Tibial nerve (tissue), 4 donors: ENCODE data around the gene ZFP1.

Source experiments
- EP300 ChIP-seq, 2 donors: sonication (generic); formaldehyde crosslinking; IDR thresholded peaks; one replicate each; pipeline ENCODE4 v1.6.1; 2017; ENCODE audit warnings: antibody characterized with exemption in 2 of 2, mild to moderate bottlenecking in 1 of 2
- POLR2A ChIP-seq, 2 donors: fragments of 450-650 bp; IDR thresholded peaks; one replicate each; pipeline ENCODE4 v1.6.1; 2017; ENCODE audit warnings: antibody characterized with exemption in 2 of 2, mild to moderate bottlenecking in 2 of 2, moderate library complexity in 2 of 2
- TF ChIP-seq, protein P1 (sequence below), 5 experiments: fragments of 200-600 bp in 3 of 5; fragments of 450-650 bp in 2 of 5; sonication (generic) in 3 of 5; IDR thresholded peaks; one replicate each; pipeline ENCODE4 v1.5.1; 2016 to 2019; ENCODE audit warnings: antibody characterized with exemption in 5 of 5, mild to moderate bottlenecking in 3 of 5, moderate library complexity in 2 of 5

DNA sequence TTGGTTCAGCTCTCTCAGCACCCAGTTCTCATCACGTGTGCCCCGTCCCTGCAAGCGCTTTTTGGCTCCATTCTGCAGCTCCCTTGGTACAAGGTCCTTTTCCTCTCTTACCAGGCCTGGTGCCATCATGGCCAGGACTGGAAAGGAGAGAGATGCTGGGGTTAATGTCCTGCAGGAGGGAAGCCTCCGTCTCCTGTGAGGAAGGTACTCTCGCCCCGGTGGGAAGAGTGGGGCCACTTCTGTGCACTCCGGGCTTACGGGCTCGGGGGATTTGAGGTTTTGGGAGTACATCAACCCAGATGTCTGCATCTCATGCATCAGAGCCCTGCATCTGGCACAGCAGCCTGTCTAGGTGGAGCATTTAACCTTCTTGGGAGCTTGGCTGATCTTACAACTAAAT, 48.5 kb downstream of the ZFP1 start:
- TF ChIP-seq, protein P1, sequence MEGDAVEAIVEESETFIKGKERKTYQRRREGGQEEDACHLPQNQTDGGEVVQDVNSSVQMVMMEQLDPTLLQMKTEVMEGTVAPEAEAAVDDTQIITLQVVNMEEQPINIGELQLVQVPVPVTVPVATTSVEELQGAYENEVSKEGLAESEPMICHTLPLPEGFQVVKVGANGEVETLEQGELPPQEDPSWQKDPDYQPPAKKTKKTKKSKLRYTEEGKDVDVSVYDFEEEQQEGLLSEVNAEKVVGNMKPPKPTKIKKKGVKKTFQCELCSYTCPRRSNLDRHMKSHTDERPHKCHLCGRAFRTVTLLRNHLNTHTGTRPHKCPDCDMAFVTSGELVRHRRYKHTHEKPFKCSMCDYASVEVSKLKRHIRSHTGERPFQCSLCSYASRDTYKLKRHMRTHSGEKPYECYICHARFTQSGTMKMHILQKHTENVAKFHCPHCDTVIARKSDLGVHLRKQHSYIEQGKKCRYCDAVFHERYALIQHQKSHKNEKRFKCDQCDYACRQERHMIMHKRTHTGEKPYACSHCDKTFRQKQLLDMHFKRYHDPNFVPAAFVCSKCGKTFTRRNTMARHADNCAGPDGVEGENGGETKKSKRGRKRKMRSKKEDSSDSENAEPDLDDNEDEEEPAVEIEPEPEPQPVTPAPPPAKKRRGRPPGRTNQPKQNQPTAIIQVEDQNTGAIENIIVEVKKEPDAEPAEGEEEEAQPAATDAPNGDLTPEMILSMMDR (IDR thresholded peaks at IDR 0.05) = no peak
- TF ChIP-seq POLR2A (IDR thresholded peaks at IDR 0.05) (no peak), EP300 (IDR thresholded peaks at IDR 0.05) (no peak)
